H1 (cell line): Measurements from ENCODE around the gene DUSP11. TPM values are rescaled to one million over a fixed set of nuclear protein-coding genes. Genes with fewer than 3 reads are reported as not detected.
"Not testable (repeated sequence)": the region's sequence is repeated elsewhere in the genome, so short reads cannot be mapped to it uniquely, and the experiment has no call there.

Experiments
- CTCF ChIA-PET: fragments of 300-600 bp; sonication (Branson Sonifier 250); formaldehyde crosslinking; loops from one replicate; lab custom pipeline; 2021; ENCODE audit not compliant: partially characterized antibody; lab: Charles Lee
- POLR2A ChIA-PET: fragments of 300-600 bp; sonication (Branson Sonifier 250); formaldehyde crosslinking; loops from one replicate; lab custom pipeline; 2021; ENCODE audit warnings: inconsistent platforms; ENCODE audit not compliant: partially characterized antibody; lab: Charles Lee
- DNase-seq, 2 experiments: peaks; one replicate each; pipeline versions ENCODE4 v3.0.0 to v3.0.0-alpha.2; 2010 to 2022; ENCODE audit warnings: low spot score in 2 of 2, low read depth in 1 of 2, mixed read lengths in 1 of 2
- FAIRE-seq: peaks from 2 replicates; lab custom pipeline; 2011; peaks lifted over from hg19 to GRCh38; lab: Jason Lieb, UNC
- H2AFZ ChIP-seq: 2 replicates; pipeline ENCODE4 v1.8.1; 2012; ENCODE audit warnings: low read length, inconsistent platforms
- H2AK5ac ChIP-seq: 2 replicates; pipeline ENCODE4 v1.6.1; 2013; ENCODE audit warnings: low read depth, low read length
- H2BK120ac ChIP-seq: replicated peaks from 2 replicates; pipeline ENCODE3; 2013; ENCODE audit warnings: low read depth, low read length, inconsistent platforms
- H2BK12ac ChIP-seq: 2 replicates; pipeline ENCODE4 v1.6.1; 2013; ENCODE audit warnings: low read depth, low read length
- H2BK15ac ChIP-seq: 2 replicates; pipeline ENCODE4 v1.6.1; 2013; ENCODE audit warnings: low read length
- H2BK20ac ChIP-seq: 2 replicates; pipeline ENCODE4 v1.6.1; 2013; ENCODE audit warnings: low read length
- H2BK5ac ChIP-seq: 2 replicates; pipeline ENCODE4 v1.6.1; 2013; ENCODE audit warnings: low read depth, low read length
- H3K14ac ChIP-seq: 2 replicates; pipeline ENCODE4 v1.6.1; 2013; ENCODE audit warnings: inconsistent platforms; ENCODE audit not compliant: insufficient read length
- H3K18ac ChIP-seq: 2 replicates; pipeline ENCODE4 v1.6.1; 2013; ENCODE audit warnings: low read length; ENCODE audit errors: extremely low read depth
- H3K23ac ChIP-seq: 2 replicates; pipeline ENCODE4 v1.6.1; 2013; ENCODE audit warnings: inconsistent platforms; ENCODE audit not compliant: insufficient read length
- H3K23me2 ChIP-seq: 2 replicates; pipeline ENCODE4 v1.6.1; 2013; ENCODE audit warnings: low read depth, low read length
- H3K27ac ChIP-seq: 2 replicates; pipeline ENCODE4 v1.6.1; 2011; ENCODE audit warnings: low read depth, low read length, inconsistent platforms
- H3K27me3 ChIP-seq, 4 experiments: replicated peaks in 1 of 4; 1 replicate in 1 of 4; 2 replicates in 3 of 4; pipeline versions ENCODE4 v1.6.1 to v1.8.1; 2011 to 2013; ENCODE audit warnings: low read length in 3 of 4, mild to moderate bottlenecking in 3 of 4, inconsistent platforms in 2 of 4, mixed read lengths in 2 of 4, moderate library complexity in 1 of 4; ENCODE audit not compliant: control insufficient read depth in 3 of 4, insufficient read depth in 3 of 4; ENCODE audit errors: extremely low read depth in 1 of 4
- H3K36me3 ChIP-seq, 4 experiments: 2 replicates each; pipeline versions ENCODE4 v1.6.1 to v1.8.1; 2011 to 2013; ENCODE audit warnings: mild to moderate bottlenecking in 4 of 4, low read length in 3 of 4, moderate library complexity in 2 of 4, control low read depth in 1 of 4, inconsistent platforms in 1 of 4; ENCODE audit not compliant: insufficient read depth in 4 of 4, control insufficient read depth in 2 of 4
- H3K4ac ChIP-seq: replicated peaks from 2 replicates; pipeline ENCODE3; 2013; ENCODE audit warnings: low read length, low read depth, mixed read lengths, inconsistent platforms; ENCODE audit not compliant: insufficient read length
- H3K4me1 ChIP-seq, 4 experiments: replicated peaks in 1 of 4; 1 replicate in 1 of 4; 2 replicates in 3 of 4; pipeline versions ENCODE4 v1.6.1 to v1.8.1; 2011 to 2013; ENCODE audit warnings: low read length in 3 of 4, inconsistent platforms in 2 of 4, mixed read lengths in 1 of 4; ENCODE audit not compliant: insufficient read depth in 4 of 4, control insufficient read depth in 3 of 4
- H3K4me2 ChIP-seq, 2 experiments: 2 replicates each; pipeline versions ENCODE4 v1.6.1 to v1.8.1; 2011 to 2013; ENCODE audit warnings: low read depth in 2 of 2, low read length in 2 of 2, control low read depth in 1 of 2, inconsistent platforms in 1 of 2, mild to moderate bottlenecking in 1 of 2; ENCODE audit not compliant: insufficient read depth in 1 of 2
- H3K4me3 ChIP-seq, 4 experiments: fragments of 200-600, 300-600 bp in 1 of 4; sonication (generic), shearing (Covaris generic), sonication (Bioruptor Twin) in 1 of 4; 2 replicates each; pipeline versions ENCODE4 v1.5.1 to v1.8.1; 2011 to 2016; ENCODE audit warnings: low read length in 4 of 4, low read depth in 3 of 4, control low read depth in 2 of 4, inconsistent platforms in 2 of 4, mild to moderate bottlenecking in 2 of 4, mixed read lengths in 1 of 4, moderate library complexity in 1 of 4; ENCODE audit not compliant: insufficient read depth in 2 of 4; ENCODE audit errors: extremely low read depth in 1 of 4
- H3K56ac ChIP-seq: replicated peaks from 2 replicates; pipeline ENCODE3; 2013; ENCODE audit warnings: low read depth, mild to moderate bottlenecking, mixed read lengths, low read length, inconsistent platforms; ENCODE audit not compliant: insufficient read length
- H3K79me1 ChIP-seq: 2 replicates; pipeline ENCODE4 v1.6.1; 2013; ENCODE audit warnings: low read depth, low read length, control low read depth
- H3K79me2 ChIP-seq, 2 experiments: 2 replicates each; pipeline versions ENCODE4 v1.6.1 to v1.8.1; 2012 to 2013; ENCODE audit warnings: low read length in 2 of 2, mild to moderate bottlenecking in 2 of 2, inconsistent platforms in 1 of 2; ENCODE audit not compliant: insufficient read depth in 2 of 2, control insufficient read depth in 1 of 2
- H3K9ac ChIP-seq, 4 experiments: replicated peaks in 1 of 4; 1 replicate in 1 of 4; 2 replicates in 3 of 4; pipeline versions ENCODE4 v1.6.1 to v1.8.1; 2011 to 2013; ENCODE audit warnings: low read depth in 3 of 4, low read length in 3 of 4, control low read depth in 2 of 4, mild to moderate bottlenecking in 2 of 4, moderate library complexity in 2 of 4, inconsistent platforms in 1 of 4; ENCODE audit errors: extremely low read depth in 1 of 4
- H3K9me3 ChIP-seq, 2 experiments: 2 replicates each; pipeline versions ENCODE4 v1.6.1 to v1.8.1; 2012 to 2013; ENCODE audit warnings: mild to moderate bottlenecking in 2 of 2, moderate library complexity in 2 of 2, control low read depth in 1 of 2, inconsistent platforms in 1 of 2, low read depth in 1 of 2, low read length in 1 of 2, mixed read lengths in 1 of 2; ENCODE audit not compliant: insufficient read depth in 2 of 2
- H4K20me1 ChIP-seq, 2 experiments: replicated peaks in 1 of 2; 2 replicates each; pipeline versions ENCODE3 to v1.8.1; 2011 to 2013; ENCODE audit warnings: inconsistent platforms in 2 of 2, low read length in 2 of 2, mild to moderate bottlenecking in 1 of 2; ENCODE audit not compliant: insufficient read depth in 2 of 2, control insufficient read depth in 1 of 2
- H4K5ac ChIP-seq: 2 replicates; pipeline ENCODE4 v1.6.1; 2013; ENCODE audit warnings: low read length, low read depth, mixed read lengths, inconsistent platforms; ENCODE audit not compliant: insufficient read length
- H4K8ac ChIP-seq: 2 replicates; pipeline ENCODE4 v1.8.0; 2013; ENCODE audit warnings: mild to moderate bottlenecking, moderate library complexity, low read length, inconsistent platforms; ENCODE audit not compliant: insufficient read depth; ENCODE audit errors: extremely low read depth
- H4K91ac ChIP-seq: replicated peaks from 2 replicates; pipeline ENCODE3; 2013; ENCODE audit warnings: low read length, mixed read lengths, inconsistent platforms; ENCODE audit not compliant: insufficient read length
- ASH2L ChIP-seq: fragments of 200-600, 300-600 bp; sonication (generic); IDR thresholded peaks from one replicate; pipeline ENCODE4 v1.7.1; 2017; ENCODE audit warnings: low read length
- CBX5 ChIP-seq: fragments of 300-800, 300-1000 bp; sonication (generic); IDR thresholded peaks from 2 replicates; pipeline ENCODE4 v1.7.1; 2016; ENCODE audit warnings: antibody characterized with exemption, low read length, low read depth
- CBX8 ChIP-seq: fragments of 300-800, 300-1000 bp; sonication (generic); IDR thresholded peaks from 2 replicates; pipeline ENCODE4 v1.7.1; 2016; ENCODE audit warnings: low read depth, low read length, borderline replicate concordance
- CTBP2 ChIP-seq: IDR thresholded peaks from 2 replicates; pipeline ENCODE4 v1.7.0; 2011; ENCODE audit warnings: borderline replicate concordance, mild to moderate bottlenecking, moderate library complexity, mixed read lengths, low read length; ENCODE audit not compliant: insufficient read depth, insufficient read length
- POLR2AphosphoS5 ChIP-seq: IDR thresholded peaks from 2 replicates; pipeline ENCODE4 v1.6.1; 2011; ENCODE audit warnings: low read depth, low read length
- SAP30 ChIP-seq: fragments of 300-600 bp; sonication (generic); IDR thresholded peaks from 2 replicates; pipeline ENCODE4 v1.7.1; 2012; ENCODE audit warnings: low read length, moderate library complexity, mild to moderate bottlenecking, inconsistent platforms; ENCODE audit not compliant: insufficient read depth, insufficient replicate concordance
- TCF12 ChIP-seq: IDR thresholded peaks from 2 replicates; pipeline ENCODE4 v1.6.1; 2011; ENCODE audit warnings: low read depth, mild to moderate bottlenecking, low read length
- WGBS, 2 experiments: shearing (Covaris generic) in 1 of 2; methylation state at CpG; one replicate each; pipeline versions ENCODE4 v1.1.6 to v1.1.7; 2013 to 2015; ENCODE audit warnings: low lambda C conversion rate in 2 of 2, mixed read lengths in 2 of 2, inconsistent platforms in 1 of 2, low coverage in 1 of 2, missing lambda C conversion rate in 1 of 2; ENCODE audit not compliant: insufficient replicate concordance in 2 of 2, insufficient coverage in 1 of 2, insufficient read length in 1 of 2; ENCODE audit errors: extremely low coverage in 1 of 2, missing lambda C conversion rate in 1 of 2; 5-methylcytosine and 5-hydroxymethylcytosine counted together
- polyA plus RNA-seq, 7 experiments: library from polyadenylated mRNA; depleted of rRNA in 3 of 7; stranded (reverse) in 5 of 7; unstranded in 2 of 7; fragments of >200 nt in 5 of 7; fragments of 200-250 nt in 2 of 7; gene quantifications; 1 replicate in 5 of 7; 2 replicates in 1 of 7; 4 replicates in 1 of 7; pipeline versions ENCODE4 v1.2.1 to v1.2.3, GENCODE V29; 2011 to 2013; ENCODE audit warnings: missing spikeins in 2 of 7, mixed read lengths in 2 of 7
- total RNA-seq: library from RNA; stranded (reverse); fragmentation: NEBNext Ultra II Directional; extraction: Animal tissue kit (Norgen Biotek cat#: 25700); gene quantifications from 2 replicates; pipeline ENCODE4 v1.2.1, GENCODE V29; 2021

DUSP11 gene
- total and polyA plus RNA-seq, 2 of the 8 experiments (the other 6 are each of a cell fraction or from before 2014, with no cell fraction given): 12.2 to 19.1 TPM

- TF ChIP-seq CBX8 (no peak), TCF12 (no peak), SAP30 (no peak), ASH2L (no peak), POLR2AphosphoS5 (no peak), CTBP2 (no peak), CBX5 (no peak)
These were observed 51.9 kb downstream of the DUSP11 start (continued) for GRCh38 chr2:73728043-73728442.

GRCh38 chr2:73726657-73727056 lies 53.2 kb downstream of the DUSP11 start:
- H3K18ac ChIP-seq, H3K79me2 ChIP-seq, H3K4me2 ChIP-seq, H4K20me1 ChIP-seq, H2AK5ac ChIP-seq, POLR2A ChIA-PET, H3K23ac ChIP-seq, H3K9me3 ChIP-seq, H4K91ac ChIP-seq, H3K27me3 ChIP-seq, H2BK120ac ChIP-seq, H2BK20ac ChIP-seq, H3K79me1 ChIP-seq, FAIRE-seq, H2BK15ac ChIP-seq, CTCF ChIA-PET, H3K9ac ChIP-seq, H2BK5ac ChIP-seq, H3K27ac ChIP-seq, H3K23me2 ChIP-seq, H3K4ac ChIP-seq, DNase-seq, H3K4me1 ChIP-seq, H4K8ac ChIP-seq, H4K5ac ChIP-seq, H2AFZ ChIP-seq, H3K14ac ChIP-seq, H2BK12ac ChIP-seq, H3K4me3 ChIP-seq, H3K56ac ChIP-seq: not testable (repeated sequence)
- no CpG with 5 or more reads among the region's 1 CpG for WGBS, 2 experiments
- peaks cover 0 to 12% (median 5%) of the 10 kb centered on the region in 4 experiments; a peak in 4 of 8 replicates for H3K36me3 ChIP-seq
